ENCODE results near the gene PDE8A.

- TF ChIP-seq POLR2A (IDR thresholded peaks at IDR 0.05; ENCODE audit: low read length) (no peak), GATA1 (IDR thresholded peaks at IDR 0.05; ENCODE audit: low read depth, low read length) (no peak)
Measured at GRCh38 chr15:84969257-84969656, 12.4 kb upstream of the PDE8A start.
